MG63 (cell line): Measurements from ENCODE around the gene ZFR2. TPM values are rescaled to one million over a fixed set of nuclear protein-coding genes. Genes with fewer than 3 reads are reported as not detected.
"Not testable (repeated sequence)": the region's sequence is repeated elsewhere in the genome, so short reads cannot be mapped to it uniquely, and the experiment has no call there.

Source experiments
- DNase-seq: peaks from one replicate; pipeline ENCODE4 v3.0.0-alpha.2; 2020
- H3K27me3 ChIP-seq: fragments of 250-450 bp; sonication (Bioruptor Pico); 2 replicates; pipeline ENCODE4 v1.5.1; 2020; ENCODE audit warnings: mild to moderate bottlenecking, moderate library complexity
- H3K36me3 ChIP-seq: fragments of 250-450 bp; sonication (Bioruptor Pico); 2 replicates; pipeline ENCODE4 v1.5.1; 2020; ENCODE audit warnings: mild to moderate bottlenecking, moderate library complexity
- H3K4me3 ChIP-seq: fragments of 250-450 bp; sonication (Bioruptor Pico); 2 replicates; pipeline ENCODE4 v1.5.1; 2020; ENCODE audit warnings: mild to moderate bottlenecking, moderate library complexity
- H3K9me3 ChIP-seq: fragments of 250-450 bp; sonication (Bioruptor Pico); 2 replicates; pipeline ENCODE4 v1.5.1; 2020; ENCODE audit warnings: mild to moderate bottlenecking, moderate library complexity
- total RNA-seq: library from RNA; depleted of rRNA; stranded (reverse); fragments of >200 nt; shearing (Covaris generic); gene quantifications from 2 replicates; pipeline ENCODE4 v1.2.3, GENCODE V29; 2014; ENCODE audit warnings: low replicate concordance; rRNA removed

The ZFR2 gene
- total RNA-seq, result not detected in 2 replicates

GRCh38 chr19:3868770-3869456, at the start of gene ZFR2:
TSS of gene ZFR2 (minus strand) at chr19:3869038. CDS start at chr19:3869017, 21 bp downstream.
- Histone ChIP-seq H3K9me3 (no peaks in the 10 kb centered on the region), H3K4me3 (no peak within 1 kb of the TSS), H3K27me3 (no peaks in the 10 kb centered on the region; the same call in 1 of the 2 replicates), H3K36me3 (no peaks in the 10 kb centered on the region)
- no peak for DNase-seq

- Histone ChIP-seq H3K36me3 (no peaks in the 10 kb centered on the region), H3K4me3 (no peak overlapping the region), H3K27me3 (no peaks in the 10 kb centered on the region), H3K9me3 (no peaks in the 10 kb centered on the region)
- no peak for DNase-seq
Observed at GRCh38 chr19:3916033-3916432, 47.2 kb upstream of the ZFR2 start.

- no peak for DNase-seq
- H3K9me3 ChIP-seq, result no peaks in the 10 kb centered on the region
- H3K27me3 ChIP-seq, result no peaks in the 10 kb centered on the region
- no peak overlapping the region for H3K4me3 ChIP-seq
- H3K36me3 ChIP-seq, result no peaks in the 10 kb centered on the region
Observed at GRCh38 chr19:3914199-3914598, 45.4 kb upstream of the ZFR2 start.

- Histone ChIP-seq H3K36me3 (no peaks in the 10 kb centered on the region), H3K9me3 (no peaks in the 10 kb centered on the region), H3K4me3 (no peak overlapping the region), H3K27me3 (no peaks in the 10 kb centered on the region)
- no peak for DNase-seq
Observed at GRCh38 chr19:3910105-3910504, 41.3 kb upstream of the ZFR2 start.

GRCh38 chr19:3908266-3909054, 39.6 kb upstream of the ZFR2 start:
- no peaks in the 10 kb centered on the region for H3K36me3 ChIP-seq
- no peak overlapping the region for H3K4me3 ChIP-seq
- H3K9me3 ChIP-seq, result no peaks in the 10 kb centered on the region
- H3K27me3 ChIP-seq, result no peaks in the 10 kb centered on the region
- DNase-seq, result no peak

GRCh38 chr19:3907626-3908265, 38.9 kb upstream of the ZFR2 start:
- H3K27me3 ChIP-seq, result no peaks in the 10 kb centered on the region
- no peak overlapping the region for H3K4me3 ChIP-seq
- no peaks in the 10 kb centered on the region for H3K9me3 ChIP-seq
- H3K36me3 ChIP-seq, result no peaks in the 10 kb centered on the region
- no peak for DNase-seq

- no peak for DNase-seq
- H3K27me3 ChIP-seq, result no peaks in the 10 kb centered on the region
- H3K36me3 ChIP-seq, result no peaks in the 10 kb centered on the region
- H3K9me3 ChIP-seq, result no peaks in the 10 kb centered on the region
- no peak overlapping the region for H3K4me3 ChIP-seq
Observed at GRCh38 chr19:3904233-3904632, 35.4 kb upstream of the ZFR2 start.

GRCh38 chr19:3902317-3902973, 33.6 kb upstream of the ZFR2 start:
- Histone ChIP-seq H3K4me3 (no peak overlapping the region), H3K27me3 (no peaks in the 10 kb centered on the region), H3K9me3 (no peaks in the 10 kb centered on the region), H3K36me3 (no peaks in the 10 kb centered on the region)
- DNase-seq, result no peak

GRCh38 chr19:3899531-3900294, 30.9 kb upstream of the ZFR2 start:
- no peak overlapping the region for H3K4me3 ChIP-seq
- DNase-seq, result peak; percentile 79
- no peaks in the 10 kb centered on the region for H3K27me3 ChIP-seq
- H3K36me3 ChIP-seq, result no peaks in the 10 kb centered on the region
- no peaks in the 10 kb centered on the region for H3K9me3 ChIP-seq

GRCh38 chr19:3898426-3898825, 29.6 kb upstream of the ZFR2 start:
- H3K36me3 ChIP-seq, result no peaks in the 10 kb centered on the region
- H3K4me3 ChIP-seq, result no peak overlapping the region
- no peak for DNase-seq
- no peaks in the 10 kb centered on the region for H3K9me3 ChIP-seq
- H3K27me3 ChIP-seq, result no peaks in the 10 kb centered on the region

GRCh38 chr19:3897936-3898335, 29.1 kb upstream of the ZFR2 start:
- no peaks in the 10 kb centered on the region for H3K27me3 ChIP-seq
- DNase-seq, result no peak
- H3K9me3 ChIP-seq, result no peaks in the 10 kb centered on the region
- H3K36me3 ChIP-seq, result no peaks in the 10 kb centered on the region
- H3K4me3 ChIP-seq, result no peak overlapping the region

- Histone ChIP-seq H3K9me3 (no peaks in the 10 kb centered on the region), H3K27me3 (no peaks in the 10 kb centered on the region), H3K36me3 (no peaks in the 10 kb centered on the region), H3K4me3 (no peak overlapping the region)
- no peak for DNase-seq
Observed at GRCh38 chr19:3895788-3896187, 26.9 kb upstream of the ZFR2 start.

GRCh38 chr19:3894959-3895358, 26.1 kb upstream of the ZFR2 start:
- DNase-seq, H3K4me3 ChIP-seq, H3K27me3 ChIP-seq, H3K36me3 ChIP-seq, H3K9me3 ChIP-seq: not testable (repeated sequence)

GRCh38 chr19:3893509-3894179, 24.8 kb upstream of the ZFR2 start:
- Histone ChIP-seq H3K27me3 (no peaks in the 10 kb centered on the region), H3K9me3 (no peaks in the 10 kb centered on the region), H3K36me3 (no peaks in the 10 kb centered on the region), H3K4me3 (no peak overlapping the region)
- DNase-seq, result no peak

GRCh38 chr19:3890591-3890990, 21.8 kb upstream of the ZFR2 start:
- Histone ChIP-seq H3K4me3 (no peak overlapping the region), H3K27me3 (no peaks in the 10 kb centered on the region), H3K9me3 (no peaks in the 10 kb centered on the region), H3K36me3 (no peaks in the 10 kb centered on the region)
- DNase-seq, result no peak

GRCh38 chr19:3882041-3882384, 13.2 kb upstream of the ZFR2 start:
- Histone ChIP-seq H3K36me3 (no peaks in the 10 kb centered on the region), H3K4me3 (no peak overlapping the region), H3K9me3 (no peaks in the 10 kb centered on the region), H3K27me3 (no peaks in the 10 kb centered on the region)
- DNase-seq, result no peak
